Glutamatergic neuron (in vitro differentiated cells): ENCODE results near the gene RGL2. TPM values are rescaled to one million over a fixed set of nuclear protein-coding genes. Genes with fewer than 3 reads are reported as not detected.
A peak's percentile ranks its signal among the peaks of the same experiment; 100 is the strongest.
"Not testable (repeated sequence)": the region's sequence is repeated elsewhere in the genome, so short reads cannot be mapped to it uniquely, and the experiment has no call there.

Source experiments
- DNase-seq: peaks from one replicate; pipeline ENCODE4 v3.0.0; 2022
- H3K27ac Mint-ChIP-seq: one replicate; pipeline ENCODE4 v1.8.0; 2020; ENCODE audit warnings: mild to moderate bottlenecking, mixed read lengths, inconsistent platforms; ENCODE audit not compliant: unreplicated experiment
- H3K27me3 Mint-ChIP-seq: one replicate; pipeline ENCODE4 v1.8.0; 2020; ENCODE audit warnings: mild to moderate bottlenecking, moderate library complexity, mixed read lengths, inconsistent platforms; ENCODE audit not compliant: unreplicated experiment
- H3K36me3 Mint-ChIP-seq: one replicate; pipeline ENCODE4 v1.8.0; 2020; ENCODE audit warnings: mild to moderate bottlenecking, mixed read lengths, inconsistent platforms; ENCODE audit not compliant: unreplicated experiment
- H3K4me1 Mint-ChIP-seq: one replicate; pipeline ENCODE4 v1.8.0; 2020; ENCODE audit warnings: mild to moderate bottlenecking, low read depth, mixed read lengths, inconsistent platforms; ENCODE audit not compliant: unreplicated experiment
- H3K4me3 Mint-ChIP-seq: one replicate; pipeline ENCODE4 v1.8.0; 2020; ENCODE audit warnings: mild to moderate bottlenecking, mixed read lengths, inconsistent platforms; ENCODE audit not compliant: unreplicated experiment
- H3K9me3 Mint-ChIP-seq: one replicate; pipeline ENCODE4 v1.8.0; 2020; ENCODE audit warnings: mild to moderate bottlenecking, moderate library complexity, mixed read lengths, inconsistent platforms; ENCODE audit not compliant: unreplicated experiment
- CTCF ChIP-seq: fragments of 200-600 bp; sonication (generic); IDR thresholded peaks from one replicate; pipeline ENCODE4 v1.5.0; 2021; ENCODE audit not compliant: partially characterized antibody, unreplicated experiment
- total RNA-seq: library from RNA; stranded (reverse); fragmentation: NEBNext Ultra II Directional; extraction: Animal tissue kit (Norgen Biotek cat#: 25700); gene quantifications from one replicate; pipeline ENCODE4 v1.2.1, GENCODE V29; 2021; ENCODE audit not compliant: unreplicated experiment

Gene RGL2
- total RNA-seq, 1 donor from 2014 or later = 61.3 TPM

GRCh38 chr6:33276864-33277662 is 21.7 kb downstream of the RGL2 start, which contains the start of gene B3GALT4:
B3GALT4 (plus strand) TSS chr6:33277123; CDS start chr6:33277420, 297 bp downstream.
- Mint-ChIP-seq H3K4me1 (peaks cover 40% of the 10 kb centered on the region), H3K4me3 (peak within 1 kb of the TSS; percentile 91), H3K27ac (peak within 1 kb of the TSS; percentile 91), H3K27me3 (peaks cover 9% of the 10 kb centered on the region), H3K9me3 (peaks cover 3% of the 10 kb centered on the region), H3K36me3 (no peaks in the 10 kb centered on the region)
- peak; percentile 88 for TF ChIP-seq CTCF
- DNase-seq = peak; percentile 85

DNA sequence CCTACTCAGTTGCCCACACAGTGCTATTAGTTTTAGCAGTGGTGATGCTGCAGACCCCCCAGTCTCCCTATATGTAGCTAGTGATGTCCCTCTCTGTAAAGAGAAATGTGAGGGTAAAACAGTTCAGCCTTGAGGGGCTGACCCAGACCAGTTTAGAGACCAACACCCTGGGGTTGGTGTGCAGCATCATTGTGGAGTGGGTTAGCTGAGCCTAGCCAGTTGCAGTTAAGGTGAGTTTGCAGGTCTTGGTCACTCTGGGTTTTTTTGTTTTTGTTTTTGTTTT is 22.2 kb downstream of the RGL2 start:
- Mint-ChIP-seq H3K4me3 (peak overlapping the region; percentile 90), H3K27me3 (peaks cover 11% of the 10 kb centered on the region), H3K36me3 (no peaks in the 10 kb centered on the region), H3K27ac (peak overlapping the region; percentile 88), H3K4me1 (peaks cover 40% of the 10 kb centered on the region), H3K9me3 (peaks cover 3% of the 10 kb centered on the region)
- TF ChIP-seq CTCF = no peak
- DNase-seq = no peak

GRCh38 chr6:33275795-33276580 is 22.8 kb downstream of the RGL2 start:
- H3K9me3 Mint-ChIP-seq, H3K36me3 Mint-ChIP-seq, DNase-seq: not testable (repeated sequence)
- Mint-ChIP-seq H3K4me1 (peaks cover 40% of the 10 kb centered on the region), H3K27ac (peak overlapping the region; percentile 88), H3K4me3 (peak overlapping the region; percentile 90), H3K27me3 (peaks cover 12% of the 10 kb centered on the region)

- no peaks in the 10 kb centered on the region for H3K36me3 Mint-ChIP-seq
- H3K27ac Mint-ChIP-seq = peak overlapping the region; percentile 9
Observed at GRCh38 chr6:33273924-33274902, 24.5 kb downstream of the RGL2 start.

More at GRCh38 chr6:33273924-33274902, 24.5 kb downstream of the RGL2 start:
- Mint-ChIP-seq H3K9me3 (peaks cover 4% of the 10 kb centered on the region), H3K4me1 (peaks cover 35% of the 10 kb centered on the region), H3K27me3 (peaks cover 12% of the 10 kb centered on the region), H3K4me3 (peak overlapping the region; percentile 98)
- no peak for DNase-seq
- TF ChIP-seq CTCF = no peak
